Activated CD8-positive, alpha-beta T cell treated with anti-CD3 and anti-CD28 coated beads for 36 hours (primary cell): Measurements from ENCODE around the gene CHD9. TPM values are rescaled to one million over a fixed set of nuclear protein-coding genes. Genes with fewer than 3 reads are reported as not detected.

ENCODE experiments used
- ATAC-seq: fragments of 200-7000 bp; cut with Tn5 transposase; one replicate; pipeline ENCODE4 v1.10.0; 2021; ENCODE audit warnings: mild to moderate bottlenecking, moderate library complexity
- CTCF ChIA-PET: fragments of 350-600 bp; sonication (Branson Sonifier 250); formaldehyde crosslinking; loops from one replicate; lab custom pipeline; 2021; ENCODE audit warnings: antibody characterized with exemption; lab: Charles Lee
- POLR2A ChIA-PET: fragments of 350-600 bp; sonication (Branson Sonifier 250); formaldehyde crosslinking; loops from one replicate; lab custom pipeline; 2021; ENCODE audit warnings: antibody characterized with exemption; lab: Charles Lee
- DNase-seq: peaks from one replicate; pipeline ENCODE4 v3.0.0-alpha.2; 2020
- H3K27ac Mint-ChIP-seq: one replicate; pipeline ENCODE4 v1.8.0; 2021; ENCODE audit warnings: mild to moderate bottlenecking, mixed read lengths
- H3K27me3 Mint-ChIP-seq: one replicate; pipeline ENCODE4 v1.8.0; 2021; ENCODE audit warnings: mixed read lengths
- H3K36me3 Mint-ChIP-seq: one replicate; pipeline ENCODE4 v1.8.0; 2021; ENCODE audit warnings: low read depth, mixed read lengths
- H3K4me1 Mint-ChIP-seq: one replicate; pipeline ENCODE4 v1.8.0; 2021; ENCODE audit warnings: low read depth, mixed read lengths
- H3K4me3 Mint-ChIP-seq: one replicate; pipeline ENCODE4 v1.8.0; 2021; ENCODE audit warnings: mild to moderate bottlenecking, moderate library complexity, mixed read lengths
- H3K9me3 Mint-ChIP-seq: one replicate; pipeline ENCODE4 v1.8.0; 2021; ENCODE audit warnings: mixed read lengths
- intact Hi-C: fragments of 100-400 bp; cut with micrococcal nuclease; formaldehyde crosslinking; loops from one replicate; pipeline ENCODE4 v1.10.0; 2022
- total RNA-seq, 2 experiments: library from RNA; stranded (reverse); gene quantifications; one replicate each; pipeline ENCODE4 v1.2.3, GENCODE V29; 2021
- TF ChIP-seq, protein P1 (sequence below): fragments of 200-600 bp; IDR thresholded peaks from one replicate; pipeline ENCODE4 v1.8.0; 2022; ENCODE audit warnings: antibody characterized with exemption, mild to moderate bottlenecking

The CHD9 gene
- total RNA-seq, 2 experiments from 2014 or later: 13.8 to 16.3 TPM

DNA sequence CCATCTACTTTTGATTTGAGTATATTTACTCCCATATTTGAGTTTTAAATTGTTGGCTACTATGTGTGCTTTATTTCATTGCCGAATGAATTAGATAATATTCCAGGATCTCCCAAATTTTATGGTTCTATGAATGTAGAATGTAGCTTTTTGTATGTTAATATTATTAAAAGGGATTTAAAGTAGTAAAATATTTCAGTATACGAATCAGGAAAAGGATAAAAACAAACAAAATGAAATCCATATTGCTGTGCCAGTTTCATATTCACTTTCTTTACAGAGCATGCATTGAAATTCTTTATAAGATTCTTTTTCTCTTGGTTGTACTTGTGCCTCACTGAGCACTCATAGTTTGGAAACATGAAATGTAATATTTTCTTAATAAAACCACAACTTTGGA, 155.1 kb downstream of the CHD9 start:
- intact Hi-C loops: loop anchor here (5.0 kb wide), 1 partner anchor 158 kb away; the partner anchor contains the start of genes CHD9 and CHD9NB
- ChIA-PET POLR2A (interaction anchor here (0.7 kb wide), 1 partner anchor 154 kb away, joined by 3 read pairs; no protein-coding TSS in a partner anchor), CTCF (no interaction called here)
- no peaks in the 10 kb centered on the region for H3K9me3 Mint-ChIP-seq
- ATAC-seq (no peak), DNase-seq (no peak)
- H3K27me3 Mint-ChIP-seq: no peaks in the 10 kb centered on the region
- peaks cover 4% of the 10 kb centered on the region for H3K36me3 Mint-ChIP-seq
- TF ChIP-seq, protein P1, sequence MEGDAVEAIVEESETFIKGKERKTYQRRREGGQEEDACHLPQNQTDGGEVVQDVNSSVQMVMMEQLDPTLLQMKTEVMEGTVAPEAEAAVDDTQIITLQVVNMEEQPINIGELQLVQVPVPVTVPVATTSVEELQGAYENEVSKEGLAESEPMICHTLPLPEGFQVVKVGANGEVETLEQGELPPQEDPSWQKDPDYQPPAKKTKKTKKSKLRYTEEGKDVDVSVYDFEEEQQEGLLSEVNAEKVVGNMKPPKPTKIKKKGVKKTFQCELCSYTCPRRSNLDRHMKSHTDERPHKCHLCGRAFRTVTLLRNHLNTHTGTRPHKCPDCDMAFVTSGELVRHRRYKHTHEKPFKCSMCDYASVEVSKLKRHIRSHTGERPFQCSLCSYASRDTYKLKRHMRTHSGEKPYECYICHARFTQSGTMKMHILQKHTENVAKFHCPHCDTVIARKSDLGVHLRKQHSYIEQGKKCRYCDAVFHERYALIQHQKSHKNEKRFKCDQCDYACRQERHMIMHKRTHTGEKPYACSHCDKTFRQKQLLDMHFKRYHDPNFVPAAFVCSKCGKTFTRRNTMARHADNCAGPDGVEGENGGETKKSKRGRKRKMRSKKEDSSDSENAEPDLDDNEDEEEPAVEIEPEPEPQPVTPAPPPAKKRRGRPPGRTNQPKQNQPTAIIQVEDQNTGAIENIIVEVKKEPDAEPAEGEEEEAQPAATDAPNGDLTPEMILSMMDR: no peak
- no peak overlapping the region for H3K4me3 Mint-ChIP-seq
- H3K4me1 Mint-ChIP-seq: peaks cover 15% of the 10 kb centered on the region
- H3K27ac Mint-ChIP-seq: no peak overlapping the region

DNA sequence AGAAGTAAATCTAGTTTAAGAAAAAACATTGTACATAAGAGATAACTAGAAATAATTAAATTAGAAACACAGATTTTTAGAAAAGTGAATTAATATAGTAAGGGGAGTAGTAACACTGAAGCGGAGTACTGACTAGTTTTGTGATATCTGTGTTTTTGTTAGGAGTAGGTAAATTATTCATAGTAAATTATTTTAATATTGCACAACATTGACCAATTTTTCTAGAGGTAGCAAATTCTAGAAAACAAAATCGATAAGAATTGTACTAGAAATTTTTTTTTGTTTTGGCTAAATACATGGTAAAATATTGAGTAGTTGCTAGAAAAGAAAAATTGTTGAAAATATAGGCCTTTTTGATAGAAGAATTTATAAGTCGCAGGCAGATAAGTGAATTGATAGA, 156.5 kb downstream of the CHD9 start:
- Mint-ChIP-seq H3K27me3 (no peaks in the 10 kb centered on the region), H3K36me3 (peaks cover 4% of the 10 kb centered on the region), H3K4me3 (no peak overlapping the region), H3K4me1 (peaks cover 15% of the 10 kb centered on the region), H3K27ac (no peak overlapping the region), H3K9me3 (no peaks in the 10 kb centered on the region)
- DNase-seq: no peak
- CTCF ChIA-PET: no interaction called here
- intact Hi-C loops: no loop called here
- TF ChIP-seq, protein P1: no peak
- ATAC-seq: no peak
- POLR2A ChIA-PET: no interaction called here

DNA sequence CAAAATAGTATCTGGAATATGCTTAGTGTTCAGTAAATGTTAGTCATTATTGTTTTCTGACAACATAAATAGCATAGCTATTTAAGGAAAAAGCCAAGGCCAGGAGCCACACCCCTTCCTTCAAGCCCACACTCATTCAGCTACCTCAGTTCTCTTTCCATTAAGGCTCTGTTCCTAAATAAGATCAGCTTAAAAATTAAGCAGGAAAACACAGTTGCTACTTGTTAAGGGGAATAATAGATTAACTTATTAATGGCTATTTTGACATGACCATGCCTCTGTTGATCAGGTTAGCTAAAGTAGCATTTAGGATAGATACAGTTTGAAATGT, 158.1 kb downstream of the CHD9 start:
- Mint-ChIP-seq H3K4me3 (no peak overlapping the region), H3K9me3 (no peaks in the 10 kb centered on the region), H3K36me3 (peaks cover 4% of the 10 kb centered on the region), H3K4me1 (peaks cover 14% of the 10 kb centered on the region), H3K27ac (no peak overlapping the region), H3K27me3 (no peaks in the 10 kb centered on the region)
- ATAC-seq (no peak), DNase-seq (no peak)
- TF ChIP-seq, protein P1: no peak
- intact Hi-C loops: no loop called here
- CTCF ChIA-PET: interaction anchor here (1.3 kb wide), 1 partner anchor 158 kb away, joined by 6 read pairs; the partner anchor contains the start of gene CHD9
- POLR2A ChIA-PET: no interaction called here

DNA sequence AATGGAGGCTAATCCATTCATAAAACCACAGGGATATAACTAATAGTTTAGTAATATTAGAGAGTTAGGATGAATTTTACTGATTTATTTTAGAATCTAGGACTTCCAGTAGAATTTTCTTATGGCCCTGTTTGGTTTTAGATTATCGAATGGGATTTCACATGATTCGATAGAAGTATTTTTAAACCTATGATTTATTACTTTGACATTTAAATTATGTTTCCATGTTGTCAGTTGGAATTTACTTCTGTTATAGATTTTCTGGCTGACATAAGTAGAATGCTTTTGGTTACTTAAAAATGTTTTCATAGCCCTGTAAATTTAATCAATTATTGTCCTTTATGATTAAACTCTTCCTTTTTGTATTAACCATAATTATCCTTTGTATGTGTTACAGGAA, 158.8 kb downstream of the CHD9 start:
- POLR2A ChIA-PET: no interaction called here
- Mint-ChIP-seq H3K4me1 (peaks cover 7% of the 10 kb centered on the region), H3K27ac (no peak overlapping the region), H3K27me3 (no peaks in the 10 kb centered on the region), H3K36me3 (peaks cover 2% of the 10 kb centered on the region), H3K9me3 (no peaks in the 10 kb centered on the region), H3K4me3 (no peak overlapping the region)
- DNase-seq (no peak), ATAC-seq (no peak)
- CTCF ChIA-PET: interaction anchor here (1.3 kb wide), 1 partner anchor 159 kb away, joined by 6 read pairs; the partner anchor contains the start of gene CHD9
- intact Hi-C loops: no loop called here
- TF ChIP-seq, protein P1: no peak

DNA sequence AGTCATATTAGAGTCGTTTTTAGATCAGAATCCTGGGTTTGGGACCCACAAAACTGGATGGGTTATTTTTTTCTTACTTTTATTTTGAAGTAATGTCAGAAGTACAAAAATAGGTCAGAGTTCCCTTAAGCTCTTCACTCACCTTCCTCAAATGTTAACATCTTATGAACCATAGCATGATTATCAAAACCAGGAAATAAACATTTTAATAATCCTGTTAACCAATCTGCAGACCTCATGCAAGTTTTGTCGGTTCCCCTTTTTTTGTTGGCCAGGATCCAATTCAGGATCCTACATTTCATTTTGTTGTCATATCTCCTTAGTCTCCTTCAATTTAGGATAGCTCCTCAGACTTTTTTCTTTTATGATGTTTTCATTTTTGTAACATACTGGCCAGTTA, 162.0 kb downstream of the CHD9 start:
- H3K4me3 Mint-ChIP-seq: no peak overlapping the region
- H3K36me3 Mint-ChIP-seq: no peaks in the 10 kb centered on the region
- no peaks in the 10 kb centered on the region for H3K9me3 Mint-ChIP-seq
- TF ChIP-seq, protein P1: no peak
- intact Hi-C loops: no loop called here
- H3K27ac Mint-ChIP-seq: no peak overlapping the region
- no peaks in the 10 kb centered on the region for H3K27me3 Mint-ChIP-seq
- DNase-seq (no peak), ATAC-seq (no peak)
- ChIA-PET POLR2A (no interaction called here), CTCF (no interaction called here)
- H3K4me1 Mint-ChIP-seq: peaks cover 7% of the 10 kb centered on the region
